Measurements from ENCODE around the gene FAM43B. TPM values are rescaled to one million over a fixed set of nuclear protein-coding genes. Genes with fewer than 3 reads are reported as not detected.

FAM43B gene
- total and polyA plus RNA-seq, 10 of the 15 experiments (the other 5 are each of a cell fraction or from before 2014, with no cell fraction given), result not detected

DNA sequence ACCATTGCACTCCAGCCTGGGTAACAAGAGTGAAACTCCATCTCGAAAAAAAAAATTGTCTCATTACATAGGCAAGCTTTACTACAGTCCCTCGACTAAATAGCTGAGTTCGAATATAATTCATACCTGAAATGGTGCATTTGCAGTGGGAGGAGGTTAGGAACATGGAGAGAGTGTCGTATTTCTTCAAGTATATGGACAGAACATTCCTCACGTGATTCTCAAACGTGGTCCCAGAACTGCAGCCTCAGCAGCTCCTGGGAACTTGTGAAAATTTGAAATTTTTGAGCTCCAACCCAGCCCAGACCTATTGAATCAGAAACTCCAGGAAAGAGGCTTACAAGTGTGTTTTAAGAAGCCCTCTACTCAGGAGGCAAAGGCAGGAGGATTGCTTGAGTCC is 43.7 kb downstream of the FAM43B start:
- Histone ChIP-seq H3K4me2 (ENCODE audit: control insufficient read depth, insufficient read depth) (no peak overlapping the region), H4K20me1 (ENCODE audit: control insufficient read depth, insufficient read depth) (no peaks in the 10 kb centered on the region), H3K27me3 (replicated peaks in 1 of 2; ENCODE audit: control insufficient read depth in 2 of 2, insufficient read depth in 2 of 2, low read length in 1 of 2) (no peaks in the 10 kb centered on the region), H3K79me2 (ENCODE audit: control insufficient read depth, insufficient read depth, low read length) (no peaks in the 10 kb centered on the region), H3K36me3 (ENCODE audit: control insufficient read depth in 2 of 2, insufficient read depth in 2 of 2, low read length in 1 of 2) (no peaks in the 10 kb centered on the region), H3K9ac (ENCODE audit: control insufficient read depth, insufficient read depth, low read length) (no peak overlapping the region), H2AFZ (ENCODE audit: control insufficient read depth, low read depth, low read length) (no peak overlapping the region), H3K4me1 (ENCODE audit: control insufficient read depth, insufficient read depth, low read length) (no peaks in the 10 kb centered on the region), H3K9me3 (replicated peaks; ENCODE audit: control insufficient read depth, insufficient read depth, low read length) (no peaks in the 10 kb centered on the region), H3K27ac (ENCODE audit: control insufficient read depth, insufficient read depth) (no peak overlapping the region), H3K4me3 (no peak overlapping the region)
- WGBS (ENCODE audit: insufficient coverage, insufficient replicate concordance, low lambda C conversion rate, missing lambda C conversion rate), result 16% methylated on average over 6 of the region's 6 CpGs
- FAIRE-seq (no peak), ATAC-seq (no peak), DNase-seq (ENCODE audit: low read depth, low spot score) (no peak)
- in situ Hi-C loops (cut with MboI), result no loop called here
- intact Hi-C loops (cut with micrococcal nuclease; ENCODE audit: unreplicated experiment), result no loop called here
- no peak for TF ChIP-seq TCF3 (IDR thresholded peaks at IDR 0.05; ENCODE audit: borderline replicate concordance, insufficient read depth, low read depth, low read length)
- no peak for TF ChIP-seq FOS (IDR thresholded peaks at IDR 0.05; ENCODE audit: borderline replicate concordance, extremely low read depth, insufficient read length)
- TF ChIP-seq FOXM1 (IDR thresholded peaks at IDR 0.05; ENCODE audit: low read depth, low read length), result no peak
- TF ChIP-seq BRCA1 (IDR thresholded peaks at IDR 0.05; ENCODE audit: low read depth, low read length), result no peak
- TF ChIP-seq, protein P1, sequence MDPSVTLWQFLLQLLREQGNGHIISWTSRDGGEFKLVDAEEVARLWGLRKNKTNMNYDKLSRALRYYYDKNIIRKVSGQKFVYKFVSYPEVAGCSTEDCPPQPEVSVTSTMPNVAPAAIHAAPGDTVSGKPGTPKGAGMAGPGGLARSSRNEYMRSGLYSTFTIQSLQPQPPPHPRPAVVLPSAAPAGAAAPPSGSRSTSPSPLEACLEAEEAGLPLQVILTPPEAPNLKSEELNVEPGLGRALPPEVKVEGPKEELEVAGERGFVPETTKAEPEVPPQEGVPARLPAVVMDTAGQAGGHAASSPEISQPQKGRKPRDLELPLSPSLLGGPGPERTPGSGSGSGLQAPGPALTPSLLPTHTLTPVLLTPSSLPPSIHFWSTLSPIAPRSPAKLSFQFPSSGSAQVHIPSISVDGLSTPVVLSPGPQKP (IDR thresholded peaks at IDR 0.05; ENCODE audit: low read depth, low read length), result no peak
- TF ChIP-seq, protein P2, sequence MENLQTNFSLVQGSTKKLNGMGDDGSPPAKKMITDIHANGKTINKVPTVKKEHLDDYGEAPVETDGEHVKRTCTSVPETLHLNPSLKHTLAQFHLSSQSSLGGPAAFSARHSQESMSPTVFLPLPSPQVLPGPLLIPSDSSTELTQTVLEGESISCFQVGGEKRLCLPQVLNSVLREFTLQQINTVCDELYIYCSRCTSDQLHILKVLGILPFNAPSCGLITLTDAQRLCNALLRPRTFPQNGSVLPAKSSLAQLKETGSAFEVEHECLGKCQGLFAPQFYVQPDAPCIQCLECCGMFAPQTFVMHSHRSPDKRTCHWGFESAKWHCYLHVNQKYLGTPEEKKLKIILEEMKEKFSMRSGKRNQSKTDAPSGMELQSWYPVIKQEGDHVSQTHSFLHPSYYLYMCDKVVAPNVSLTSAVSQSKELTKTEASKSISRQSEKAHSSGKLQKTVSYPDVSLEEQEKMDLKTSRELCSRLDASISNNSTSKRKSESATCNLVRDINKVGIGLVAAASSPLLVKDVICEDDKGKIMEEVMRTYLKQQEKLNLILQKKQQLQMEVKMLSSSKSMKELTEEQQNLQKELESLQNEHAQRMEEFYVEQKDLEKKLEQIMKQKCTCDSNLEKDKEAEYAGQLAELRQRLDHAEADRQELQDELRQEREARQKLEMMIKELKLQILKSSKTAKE (IDR thresholded peaks at IDR 0.05; ENCODE audit: low read depth, poor library complexity, severe bottlenecking), result no peak
- TF ChIP-seq TAF1 (IDR thresholded peaks at IDR 0.05; ENCODE audit: borderline replicate concordance, low read depth, low read length), result no peak
- no peak for TF ChIP-seq HCFC1 (IDR thresholded peaks at IDR 0.05; ENCODE audit: low read length)
- no peak for TF ChIP-seq GATAD2B (conservative IDR thresholded peaks at IDR 0.05; ENCODE audit: low read depth)
- no peak for TF ChIP-seq PAX8 (IDR thresholded peaks at IDR 0.05)
- TF ChIP-seq ZNF622 (IDR thresholded peaks at IDR 0.05), result no peak
- TF ChIP-seq YBX1 (IDR thresholded peaks at IDR 0.05), result no peak
- no peak for TF ChIP-seq USF2 (IDR thresholded peaks at IDR 0.05; ENCODE audit: borderline replicate concordance, low read depth, low read length)
- no peak for TF ChIP-seq NR2C2 (IDR thresholded peaks at IDR 0.05; ENCODE audit: borderline replicate concordance, control insufficient read depth, insufficient read length, low read depth)
- no peak for TF ChIP-seq STAT1 (conservative IDR thresholded peaks at IDR 0.05)
- no TSS peak for BruUV-seq (replicated peaks)
- CTCF ChIA-PET, result interaction anchor here (0.9 to 1.0 kb wide), 2 partner anchors 21 to 36 kb away, joined by 4 to 5 read pairs; no protein-coding TSS in a partner anchor
- SMC1A ChIA-PET (ENCODE audit: uncharacterized antibody, unreplicated experiment), result no interaction called here
- POLR2A ChIA-PET, result interaction anchor here (0.7 kb wide), 1 partner anchor 22 kb away, joined by 4 read pairs; no protein-coding TSS in a partner anchor
- RAD21 ChIA-PET (ENCODE audit: unreplicated experiment), result no interaction called here

All from GM12878 (cell line).